Body of pancreas (tissue), 4 donors: ENCODE measurements around the gene KRT36. TPM values are rescaled to one million over a fixed set of nuclear protein-coding genes. Genes with fewer than 3 reads are reported as not detected.
A peak's percentile ranks its signal among the peaks of the same experiment; 100 is the strongest.

Experiments
- ATAC-seq: fragments of 150-250 bp; one replicate; pipeline ENCODE4 v1.9.1; 2016
- DNase-seq, 4 donors: peaks; one replicate each; pipeline ENCODE4 v3.0.0-alpha.2; 2019
- H3K27ac ChIP-seq, 4 donors: fragments of 200-600 bp; sonication (generic); 1 replicate in 3 of 4; 2 replicates in 1 of 4; pipeline versions ENCODE4 v1.5.1 to v1.6.1; 2016 to 2019; ENCODE audit warnings: mild to moderate bottlenecking in 1 of 4, mixed read lengths in 1 of 4, moderate library complexity in 1 of 4
- H3K27me3 ChIP-seq, 2 donors: fragments of 200-600 bp; sonication (generic); one replicate each; pipeline ENCODE4 v1.6.0; 2016; ENCODE audit warnings: mild to moderate bottlenecking in 1 of 2
- H3K36me3 ChIP-seq, 2 donors: fragments of 200-600 bp; sonication (generic); replicated peaks in 1 of 2; 2 replicates each; pipeline ENCODE4 v1.5.1; 2016; ENCODE audit warnings: low read depth in 2 of 2; ENCODE audit not compliant: insufficient read depth in 1 of 2
- H3K4me1 ChIP-seq: fragments of 200-600 bp; sonication (generic); one replicate; pipeline ENCODE4 v1.6.0; 2016
- H3K4me3 ChIP-seq, 2 donors: fragments of 200-600 bp; sonication (generic); 1 replicate in 1 of 2; 2 replicates in 1 of 2; pipeline ENCODE4 v1.5.1; 2016 to 2019
- H3K9me3 ChIP-seq, 3 donors: fragments of 200-600 bp; sonication (generic); 1 replicate in 2 of 3; 2 replicates in 1 of 3; pipeline ENCODE4 v1.5.1; 2016
- POLR2A ChIP-seq, 3 donors: fragments of 450-650 bp; IDR thresholded peaks; one replicate each; pipeline ENCODE4 v1.6.1; 2016; ENCODE audit warnings: antibody characterized with exemption in 3 of 3, mild to moderate bottlenecking in 2 of 3
- WGBS, 2 donors: methylation state at CpG; one replicate each; pipeline ENCODE4 v1.1.5; 2017; 5-methylcytosine and 5-hydroxymethylcytosine counted together
- intact Hi-C: fragments of 100-400 bp; cut with DNase I; formaldehyde crosslinking; loops from one replicate; pipeline ENCODE4 v1.15.1; 2023
- total RNA-seq, 2 donors: library from RNA; depleted of rRNA; stranded (reverse); fragments of >200 nt; gene quantifications; one replicate each; pipeline ENCODE4 v1.1.0, GENCODE V29; 2016
- TF ChIP-seq, protein P1 (sequence below), 7 experiments: fragments of 450-650 bp in 4 of 7; fragments of 200-600 bp in 3 of 7; sonication (generic) in 3 of 7; IDR thresholded peaks; one replicate each; pipeline ENCODE4 v1.5.1; 2016 to 2019; ENCODE audit warnings: antibody characterized with exemption in 7 of 7

The KRT36 gene
- total RNA-seq, 2 donors from 2014 or later = not detected

GRCh38 chr17:41532947-41533570, 43.3 kb upstream of the KRT36 start:
- TF ChIP-seq POLR2A (IDR thresholded peaks at IDR 0.05) = no peak
- TF ChIP-seq, protein P1, sequence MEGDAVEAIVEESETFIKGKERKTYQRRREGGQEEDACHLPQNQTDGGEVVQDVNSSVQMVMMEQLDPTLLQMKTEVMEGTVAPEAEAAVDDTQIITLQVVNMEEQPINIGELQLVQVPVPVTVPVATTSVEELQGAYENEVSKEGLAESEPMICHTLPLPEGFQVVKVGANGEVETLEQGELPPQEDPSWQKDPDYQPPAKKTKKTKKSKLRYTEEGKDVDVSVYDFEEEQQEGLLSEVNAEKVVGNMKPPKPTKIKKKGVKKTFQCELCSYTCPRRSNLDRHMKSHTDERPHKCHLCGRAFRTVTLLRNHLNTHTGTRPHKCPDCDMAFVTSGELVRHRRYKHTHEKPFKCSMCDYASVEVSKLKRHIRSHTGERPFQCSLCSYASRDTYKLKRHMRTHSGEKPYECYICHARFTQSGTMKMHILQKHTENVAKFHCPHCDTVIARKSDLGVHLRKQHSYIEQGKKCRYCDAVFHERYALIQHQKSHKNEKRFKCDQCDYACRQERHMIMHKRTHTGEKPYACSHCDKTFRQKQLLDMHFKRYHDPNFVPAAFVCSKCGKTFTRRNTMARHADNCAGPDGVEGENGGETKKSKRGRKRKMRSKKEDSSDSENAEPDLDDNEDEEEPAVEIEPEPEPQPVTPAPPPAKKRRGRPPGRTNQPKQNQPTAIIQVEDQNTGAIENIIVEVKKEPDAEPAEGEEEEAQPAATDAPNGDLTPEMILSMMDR (IDR thresholded peaks at IDR 0.05) = no peak
- 65 to 78% methylated on average over 9 of the region's 9 CpGs for WGBS, 2 donors
- Histone ChIP-seq H3K9me3 (no peaks in the 10 kb centered on the region), H3K27ac (no peak overlapping the region), H3K4me1 (peaks cover 15% of the 10 kb centered on the region), H3K4me3 (no peak overlapping the region), H3K36me3 (no peaks in the 10 kb centered on the region), H3K27me3 (peaks cover 0 to under 1% of the 10 kb centered on the region in 2 donors)
- ATAC-seq (no peak), DNase-seq (no peak)
- intact Hi-C loops = no loop called here

DNA sequence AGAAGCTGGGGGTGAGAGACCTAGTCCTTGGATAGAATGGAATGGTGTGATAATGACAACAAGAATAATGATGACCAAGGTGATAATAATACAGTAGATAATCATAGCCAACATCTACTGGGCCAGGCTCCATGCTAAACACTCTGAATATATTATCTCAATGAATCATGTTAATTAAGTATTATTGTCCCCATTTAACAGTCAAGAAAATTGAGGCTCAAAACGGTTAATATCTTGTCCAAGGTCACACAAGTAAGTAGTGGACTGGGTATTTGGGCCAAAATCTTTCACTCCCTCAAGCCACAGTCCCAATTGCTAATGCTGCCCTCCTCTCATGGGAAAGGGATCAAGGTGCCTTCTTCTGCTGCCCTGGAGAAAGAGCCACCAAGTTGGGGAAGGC, 42.3 kb upstream of the KRT36 start:
- intact Hi-C loops = no loop called here
- Histone ChIP-seq H3K27ac (no peak overlapping the region), H3K9me3 (no peaks in the 10 kb centered on the region), H3K27me3 (peaks cover 0 to 10% of the 10 kb centered on the region in 2 donors), H3K4me3 (no peak overlapping the region), H3K36me3 (no peaks in the 10 kb centered on the region), H3K4me1 (peaks cover 22% of the 10 kb centered on the region)
- DNase-seq = no peak
- WGBS, 2 donors = 30 to 38% methylated on average over 1 of the region's 1 CpG
- no peak for ATAC-seq
- TF ChIP-seq POLR2A (IDR thresholded peaks at IDR 0.05) = no peak
- TF ChIP-seq, protein P1 (IDR thresholded peaks at IDR 0.05) = no peak

DNA sequence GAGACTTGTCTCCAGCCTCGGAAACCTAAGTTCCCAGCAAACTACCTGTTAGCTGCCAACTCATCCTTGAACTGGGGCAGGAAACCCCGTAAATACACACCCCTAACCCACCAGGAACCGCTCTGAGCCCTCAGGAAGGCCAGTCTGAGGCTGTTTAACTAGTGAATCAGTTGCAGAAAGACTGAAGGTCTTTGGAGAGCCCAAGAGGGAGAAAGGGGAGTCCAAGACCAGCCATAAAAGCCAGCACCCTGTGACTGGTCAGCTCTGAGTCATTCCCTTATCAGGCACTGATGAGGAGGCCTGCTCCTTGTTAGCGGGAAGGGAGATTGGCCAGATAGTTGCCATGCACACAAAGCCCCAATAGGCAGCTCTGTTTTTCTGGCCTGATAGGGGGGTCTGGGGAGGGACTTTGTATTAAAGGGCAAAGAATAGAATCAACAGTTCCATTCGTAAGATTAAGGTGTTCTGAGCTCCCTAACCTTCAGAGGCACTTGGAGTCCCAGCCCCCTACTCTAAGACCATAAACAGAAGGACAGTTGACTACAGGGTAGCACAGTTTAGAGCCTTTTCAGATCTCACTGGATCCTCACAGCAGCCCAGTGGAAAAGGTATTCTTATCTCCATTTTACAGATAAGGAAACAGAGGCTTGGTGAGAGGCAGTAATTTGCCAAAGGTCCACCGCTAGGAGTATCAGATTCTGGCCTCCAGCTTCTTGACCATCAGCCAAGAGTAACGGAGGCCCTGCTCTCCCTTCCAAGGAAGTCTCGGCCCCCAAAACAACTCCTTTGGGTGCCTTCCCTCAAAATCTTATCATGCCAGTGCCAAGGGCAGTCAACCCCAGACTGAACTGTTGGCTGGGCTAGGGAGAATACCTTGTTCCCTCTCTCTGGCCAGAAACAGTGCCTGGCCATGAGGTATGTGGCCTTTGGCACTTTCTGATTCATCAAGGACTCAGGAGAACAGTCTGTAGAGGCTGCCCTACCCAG, 40.6 kb upstream of the KRT36 start:
- no peak overlapping the region for H3K4me3 ChIP-seq
- no peaks in the 10 kb centered on the region for H3K9me3 ChIP-seq
- intact Hi-C loops = no loop called here
- ATAC-seq (peak; percentile 28), DNase-seq (no peak)
- H3K27ac ChIP-seq = peak overlapping the region in 1 of 4 donors; percentile 45
- WGBS, 2 donors = 50 to 55% methylated on average over 7 to 8 of the region's 8 CpGs
- H3K27me3 ChIP-seq = peaks cover 0 to 10% of the 10 kb centered on the region in 2 donors
- no peaks in the 10 kb centered on the region for H3K36me3 ChIP-seq
- peaks cover 22% of the 10 kb centered on the region for H3K4me1 ChIP-seq
- TF ChIP-seq, protein P1 (IDR thresholded peaks at IDR 0.05) = no peak
- no peak for TF ChIP-seq POLR2A (IDR thresholded peaks at IDR 0.05)

DNA sequence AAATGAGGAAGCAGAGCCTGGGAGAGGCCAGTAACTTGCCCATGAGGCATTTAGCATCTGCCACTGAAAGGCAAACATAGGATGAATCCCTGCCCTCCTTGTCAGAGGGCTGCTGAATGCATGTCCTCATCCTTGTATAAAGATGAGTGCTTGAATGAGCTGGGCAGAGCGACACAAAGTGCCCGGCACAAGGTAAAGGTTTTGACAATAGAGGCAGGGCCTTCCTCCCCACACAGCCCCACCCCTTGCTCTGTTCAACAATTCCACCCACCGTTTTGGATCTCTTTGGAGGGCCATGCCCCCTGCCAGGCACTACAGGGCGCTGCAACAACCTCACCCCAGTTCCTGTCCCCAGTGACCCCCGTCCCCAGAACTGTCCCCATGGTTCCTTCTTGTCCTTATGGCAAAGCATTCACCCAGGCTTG, 39.8 kb upstream of the KRT36 start:
- no peak for TF ChIP-seq POLR2A (IDR thresholded peaks at IDR 0.05)
- TF ChIP-seq, protein P1 (IDR thresholded peaks at IDR 0.05) = no peak
- peaks cover 22% of the 10 kb centered on the region for H3K4me1 ChIP-seq

More for the DNA sequence above, 39.8 kb upstream of the KRT36 start:
- no peaks in the 10 kb centered on the region for H3K36me3 ChIP-seq
- ATAC-seq (no peak), DNase-seq (no peak)
- no peak overlapping the region for H3K4me3 ChIP-seq
- peak overlapping the region in 1 of 4 donors; percentile 45 for H3K27ac ChIP-seq
- intact Hi-C loops = no loop called here
- WGBS, 2 donors = 86 to 90% methylated on average over 5 of the region's 5 CpGs
- H3K27me3 ChIP-seq = peaks cover 0 to 10% of the 10 kb centered on the region in 2 donors
- H3K9me3 ChIP-seq = no peaks in the 10 kb centered on the region
